B cell (primary cell): Measurements from ENCODE around the gene C11orf21. TPM values are rescaled to one million over a fixed set of nuclear protein-coding genes. Genes with fewer than 3 reads are reported as not detected.

Experiments
- ATAC-seq: fragments of 200-7000 bp; cut with Tn5 transposase; one replicate; pipeline ENCODE4 v1.10.0; 2021; ENCODE audit warnings: low read depth, mild to moderate bottlenecking, moderate number of reproducible peaks, moderate library complexity
- CTCF ChIA-PET: fragments of 350-600 bp; sonication (Branson Sonifier 250); formaldehyde crosslinking; loops from one replicate; lab custom pipeline; 2021; ENCODE audit warnings: antibody characterized with exemption, inconsistent platforms; lab: Charles Lee
- POLR2A ChIA-PET: fragments of 350-600 bp; sonication (Branson Sonifier 250); formaldehyde crosslinking; loops from one replicate; lab custom pipeline; 2021; ENCODE audit warnings: antibody characterized with exemption; lab: Charles Lee
- DNase-seq: peaks from one replicate; pipeline ENCODE4 v3.0.0; 2013
- H2AFZ ChIP-seq: 2 replicates; pipeline ENCODE4 v1.6.1; 2012; ENCODE audit warnings: mild to moderate bottlenecking, low read depth, low read length; ENCODE audit not compliant: insufficient read depth, poor library complexity, severe bottlenecking
- H3K27ac ChIP-seq, 2 donors: 1 replicate in 1 of 2; 2 replicates in 1 of 2; pipeline ENCODE4 v1.5.1; 2012 to 2013; ENCODE audit warnings: low read length in 2 of 2, mild to moderate bottlenecking in 2 of 2, moderate library complexity in 1 of 2
- H3K27me3 ChIP-seq, 4 experiments: fragments of 200-600 bp in 1 of 4; sonication (generic) in 1 of 4; replicated peaks in 1 of 4; 1 replicate in 2 of 4; 2 replicates in 2 of 4; pipeline versions ENCODE4 v1.6.1 to v1.7.0; 2013 to 2016; ENCODE audit warnings: low read length in 3 of 4, mild to moderate bottlenecking in 2 of 4, mixed read lengths in 1 of 4, moderate library complexity in 1 of 4; ENCODE audit not compliant: insufficient read depth in 4 of 4, control insufficient read depth in 3 of 4; ENCODE audit errors: control extremely low read depth in 1 of 4
- H3K36me3 ChIP-seq, 2 experiments: replicated peaks in 1 of 2; 1 replicate in 1 of 2; 2 replicates in 1 of 2; pipeline versions ENCODE4 v1.6.1 to v1.7.1; 2013; ENCODE audit warnings: low read length in 1 of 2; ENCODE audit not compliant: insufficient read depth in 2 of 2, control insufficient read depth in 1 of 2; ENCODE audit errors: control extremely low read depth in 1 of 2, extremely low read depth in 1 of 2
- H3K4me1 ChIP-seq, 2 donors: fragments of 200-600 bp in 1 of 2; sonication (generic) in 1 of 2; 1 replicate in 1 of 2; 2 replicates in 1 of 2; pipeline versions ENCODE4 v1.5.1 to v1.6.1; 2013 to 2017; ENCODE audit warnings: low read length in 2 of 2; ENCODE audit not compliant: control insufficient read depth in 2 of 2, insufficient read depth in 2 of 2
- H3K4me2 ChIP-seq: replicated peaks from 2 replicates; pipeline ENCODE3; 2012; ENCODE audit warnings: mild to moderate bottlenecking, low read depth, low read length; ENCODE audit not compliant: poor library complexity, severe bottlenecking
- H3K4me3 ChIP-seq, 5 experiments: fragments of 200-600 bp in 1 of 5; sonication (generic) in 1 of 5; 1 replicate in 3 of 5; 2 replicates in 2 of 5; pipeline versions ENCODE4 v1.5.1 to v1.7.0; 2011 to 2016; ENCODE audit warnings: low read length in 4 of 5, mild to moderate bottlenecking in 4 of 5, low read depth in 2 of 5, control low read depth in 1 of 5, moderate library complexity in 1 of 5; ENCODE audit not compliant: insufficient read depth in 1 of 5; ENCODE audit errors: control extremely low read depth in 1 of 5, extremely low read depth in 1 of 5
- H3K79me2 ChIP-seq: fragments of 200-600 bp; sonication (generic); one replicate; pipeline ENCODE4 v1.6.0; 2016; ENCODE audit warnings: low read length; ENCODE audit not compliant: control insufficient read depth, insufficient read depth
- H3K9ac ChIP-seq: fragments of 200-600 bp; sonication (generic); 2 replicates; pipeline ENCODE4 v1.6.1; 2017; ENCODE audit warnings: mild to moderate bottlenecking, low read length, moderate library complexity
- H3K9me3 ChIP-seq, 3 donors: one replicate each; pipeline versions ENCODE4 v1.6.1 to v1.7.1; 2013; ENCODE audit warnings: low read length in 2 of 3; ENCODE audit not compliant: control insufficient read depth in 2 of 3, insufficient read depth in 1 of 3; ENCODE audit errors: control extremely low read depth in 1 of 3
- H4K20me1 ChIP-seq: 2 replicates; pipeline ENCODE4 v1.6.0; 2012; ENCODE audit warnings: mild to moderate bottlenecking, low read length; ENCODE audit not compliant: insufficient read depth, control insufficient read depth, poor library complexity, severe bottlenecking
- H3K27ac Mint-ChIP-seq: one replicate; pipeline ENCODE4 v1.8.0; 2021; ENCODE audit warnings: mixed read lengths
- H3K27me3 Mint-ChIP-seq: one replicate; pipeline ENCODE4 v1.8.0; 2021; ENCODE audit warnings: mixed read lengths
- H3K4me1 Mint-ChIP-seq: one replicate; pipeline ENCODE4 v1.8.0; 2021; ENCODE audit warnings: mixed read lengths
- H3K4me3 Mint-ChIP-seq: one replicate; pipeline ENCODE4 v1.8.0; 2021; ENCODE audit warnings: mixed read lengths
- H3K9me3 Mint-ChIP-seq: one replicate; pipeline ENCODE4 v1.8.0; 2022; ENCODE audit warnings: mixed read lengths; ENCODE audit not compliant: insufficient read depth
- CTCF ChIP-seq: fragments of 200-600 bp; IDR thresholded peaks from one replicate; pipeline ENCODE4 v1.8.0; 2022; ENCODE audit warnings: antibody characterized with exemption, mild to moderate bottlenecking
- EZH2 ChIP-seq: IDR thresholded peaks from 2 replicates; pipeline ENCODE4 v1.6.1; 2012; ENCODE audit warnings: borderline replicate concordance, low read depth, mild to moderate bottlenecking, moderate library complexity, low read length; ENCODE audit not compliant: insufficient read depth, poor library complexity, severe bottlenecking
- WGBS: methylation state at CpG from one replicate; pipeline ENCODE4 v1.1.5; 2013; ENCODE audit warnings: missing lambda C conversion rate; ENCODE audit not compliant: insufficient coverage; 5-methylcytosine and 5-hydroxymethylcytosine counted together
- intact Hi-C: fragments of 100-400 bp; cut with micrococcal nuclease; formaldehyde crosslinking; loops from one replicate; pipeline ENCODE4 v1.10.0; 2022
- polyA plus RNA-seq: library from polyadenylated mRNA; depleted of rRNA; stranded (reverse); fragments of >200 nt; gene quantifications from 2 replicates; pipeline ENCODE4 v1.2.3, GENCODE V29; 2012
- total RNA-seq, 2 donors: library from RNA; stranded (reverse); fragments of 120-200 nt in 1 of 2; gene quantifications; 1 replicate in 1 of 2; 2 replicates in 1 of 2; pipeline versions ENCODE4 v1.2.3 to v1.2.4, GENCODE V29; 2013 to 2022

The C11orf21 gene
- total and polyA plus RNA-seq, 2 donors (not counting 1 experiment from before 2014, with no cell fraction given) = 22.8 to 38.9 TPM

- CTCF ChIA-PET = interaction anchor here (0.6 to 15.0 kb wide), 47 partner anchors 9 to 1006 kb away, joined by 3 to 583 read pairs (median 5); partner anchors contain the start of genes ASCL2, CD81 and TSSC4
- no peaks in the 10 kb centered on the region for H4K20me1 ChIP-seq
- Mint-ChIP-seq H3K27me3 (no peaks in the 10 kb centered on the region), H3K9me3 (no peaks in the 10 kb centered on the region), H3K27ac (peak overlapping the region; percentile 67), H3K4me1 (peaks cover 51% of the 10 kb centered on the region), H3K4me3 (peak overlapping the region; percentile 59)
- peak overlapping the region in 1 of 2 donors; percentile 40 for H3K27ac ChIP-seq
- TF ChIP-seq EZH2 (no peak), CTCF (peak; percentile 93)
- peaks cover 33% of the 10 kb centered on the region for H3K79me2 ChIP-seq
- 32% methylated on average over 10 of the region's 10 CpGs for WGBS
- POLR2A ChIA-PET = interaction anchor here (0.7 to 3.1 kb wide), 6 partner anchors 44 to 115 kb away, joined by 4 to 22 read pairs (median 8); partner anchors contain the start of genes CD81 and TSSC4
- peak; percentile 85 for DNase-seq
- no peaks in the 10 kb centered on the region for H3K27me3 ChIP-seq
- no peaks in the 10 kb centered on the region for H3K36me3 ChIP-seq
- intact Hi-C loops = loop anchor here (1.0 to 2.0 kb wide), 3 partner anchors 72 to 108 kb away; partner anchors contain the start of genes CD81 and TSSC4
- ATAC-seq = peak; percentile 56
- H3K4me1 ChIP-seq = peaks cover 59 to 62% of the 10 kb centered on the region in 2 donors
- no peak overlapping the region for H3K4me3 ChIP-seq
- H2AFZ ChIP-seq = no peak overlapping the region
- H3K9me3 ChIP-seq = no peaks in the 10 kb centered on the region
- no peak overlapping the region for H3K9ac ChIP-seq
- peak overlapping the region; percentile 79 for H3K4me2 ChIP-seq
Observed at GRCh38 chr11:2305140-2305778, 3.5 kb upstream of the C11orf21 start.
